LNCAP (cell line): Measurements from ENCODE around the gene BHLHA9.

Experiments
- TF ChIP-seq, protein P1 (sequence below): fragments of 450-650 bp; IDR thresholded peaks from 2 replicates; pipeline ENCODE4 v1.5.1; 2017; ENCODE audit warnings: mild to moderate bottlenecking

The BHLHA9 gene

DNA sequence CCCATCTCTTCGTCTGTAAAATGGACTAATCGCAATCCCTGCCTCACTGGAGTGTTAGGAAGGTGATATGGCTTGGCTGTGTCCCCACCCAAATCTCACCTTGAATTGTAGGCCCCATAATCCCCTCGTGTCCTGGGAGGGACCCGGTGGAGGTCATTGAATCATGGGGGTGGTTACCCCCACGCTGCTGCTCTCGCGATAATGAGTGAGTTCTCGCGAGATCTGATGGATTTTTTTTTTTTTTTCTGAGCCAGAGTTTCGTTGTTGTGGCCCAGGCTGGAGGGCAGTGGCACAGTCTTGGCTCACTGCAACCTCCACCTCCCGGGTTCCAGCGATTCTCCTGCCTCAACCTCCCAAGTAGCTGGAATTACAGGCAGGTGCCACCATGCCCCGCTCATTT, 20.4 kb downstream of the BHLHA9 start:
- TF ChIP-seq, protein P1, sequence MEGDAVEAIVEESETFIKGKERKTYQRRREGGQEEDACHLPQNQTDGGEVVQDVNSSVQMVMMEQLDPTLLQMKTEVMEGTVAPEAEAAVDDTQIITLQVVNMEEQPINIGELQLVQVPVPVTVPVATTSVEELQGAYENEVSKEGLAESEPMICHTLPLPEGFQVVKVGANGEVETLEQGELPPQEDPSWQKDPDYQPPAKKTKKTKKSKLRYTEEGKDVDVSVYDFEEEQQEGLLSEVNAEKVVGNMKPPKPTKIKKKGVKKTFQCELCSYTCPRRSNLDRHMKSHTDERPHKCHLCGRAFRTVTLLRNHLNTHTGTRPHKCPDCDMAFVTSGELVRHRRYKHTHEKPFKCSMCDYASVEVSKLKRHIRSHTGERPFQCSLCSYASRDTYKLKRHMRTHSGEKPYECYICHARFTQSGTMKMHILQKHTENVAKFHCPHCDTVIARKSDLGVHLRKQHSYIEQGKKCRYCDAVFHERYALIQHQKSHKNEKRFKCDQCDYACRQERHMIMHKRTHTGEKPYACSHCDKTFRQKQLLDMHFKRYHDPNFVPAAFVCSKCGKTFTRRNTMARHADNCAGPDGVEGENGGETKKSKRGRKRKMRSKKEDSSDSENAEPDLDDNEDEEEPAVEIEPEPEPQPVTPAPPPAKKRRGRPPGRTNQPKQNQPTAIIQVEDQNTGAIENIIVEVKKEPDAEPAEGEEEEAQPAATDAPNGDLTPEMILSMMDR, result no peak

DNA sequence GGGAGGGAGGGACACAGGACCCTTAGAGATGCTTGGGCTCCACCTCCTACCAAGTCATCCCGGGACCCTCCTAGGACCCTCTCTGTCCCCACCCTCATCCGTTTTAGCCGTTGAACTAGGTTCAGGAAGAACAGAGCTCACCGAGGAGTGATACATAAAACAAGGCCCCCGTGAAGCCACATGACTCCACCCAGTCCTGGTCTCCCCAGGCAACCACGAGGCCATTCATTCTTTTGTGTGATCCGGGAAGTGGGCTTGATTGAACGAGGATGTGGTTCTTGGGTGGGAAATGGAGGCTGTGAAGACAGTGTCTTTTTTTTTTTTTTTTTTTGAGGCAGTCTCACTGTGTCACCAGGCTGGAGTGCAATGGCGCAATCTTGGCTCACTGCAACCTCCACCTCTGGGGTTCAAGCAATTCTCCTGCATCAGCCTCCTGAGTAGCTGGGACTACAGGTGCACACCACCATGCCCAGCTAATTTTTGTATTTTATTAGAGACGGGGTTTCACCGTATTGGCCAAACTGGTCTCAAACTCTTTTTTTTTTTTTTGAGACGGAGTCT, 24.0 kb downstream of the BHLHA9 start:
- TF ChIP-seq, protein P1, result no peak

DNA sequence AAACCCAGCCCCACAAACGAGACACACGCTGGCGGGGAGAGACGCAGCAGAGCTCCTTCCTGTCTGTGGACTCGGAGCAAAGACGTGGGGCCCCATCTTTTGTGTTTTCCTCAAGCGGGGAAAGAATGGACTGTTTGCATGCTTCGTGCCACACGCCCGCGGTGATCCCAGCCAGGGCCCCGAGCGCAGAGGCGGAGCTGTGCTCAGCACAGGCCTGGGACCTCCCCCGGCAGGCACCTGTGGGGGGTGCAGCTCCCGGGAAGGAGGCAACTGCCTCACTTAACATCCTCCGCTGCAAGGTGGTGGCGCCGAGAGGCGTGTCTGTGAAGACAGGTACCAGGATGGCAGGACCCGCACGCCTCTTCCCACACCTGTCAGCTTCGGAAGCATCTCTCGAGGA, 28.4 kb downstream of the BHLHA9 start:
- TF ChIP-seq, protein P1, result no peak

DNA sequence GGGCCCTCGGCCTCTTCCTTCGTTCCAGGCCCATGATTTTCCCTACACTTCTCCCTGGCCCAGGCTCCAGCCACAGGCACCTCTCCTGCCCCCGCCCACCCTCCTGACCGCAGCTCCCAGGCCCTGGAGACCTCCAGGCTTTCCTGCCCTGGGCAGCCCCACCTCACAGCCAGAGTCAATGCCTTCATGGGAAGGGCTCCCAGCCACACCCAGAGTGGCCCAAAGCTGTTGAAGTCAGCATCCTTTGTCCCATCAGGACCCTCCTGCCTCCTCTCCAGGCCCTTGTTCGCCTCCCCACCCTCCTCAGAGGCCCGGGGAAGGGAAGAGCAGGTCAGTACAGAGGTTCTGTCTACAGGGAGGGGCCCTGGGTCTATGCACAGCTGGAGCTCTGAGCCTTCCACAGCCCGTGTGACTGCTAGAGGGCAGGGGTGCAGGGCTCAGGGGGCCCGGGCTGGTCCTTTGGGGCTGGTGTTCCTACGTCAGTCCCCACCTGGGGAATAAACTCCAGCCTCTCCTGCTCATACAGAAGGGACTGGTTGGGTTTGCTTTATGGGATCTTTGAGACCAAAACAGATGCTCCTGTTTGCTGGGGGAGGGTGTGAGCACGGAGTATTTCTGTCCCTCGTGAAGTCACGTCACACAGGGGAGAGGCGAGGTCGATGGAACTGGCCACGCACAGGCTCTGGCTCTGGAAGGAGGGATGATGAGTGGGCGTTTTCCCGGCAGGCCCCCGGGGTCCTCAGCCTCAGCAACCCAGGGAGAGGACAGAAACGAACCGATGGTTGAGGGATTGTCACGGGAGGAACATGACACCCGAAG, 29.5 kb downstream of the BHLHA9 start:
- TF ChIP-seq, protein P1, result no peak

DNA sequence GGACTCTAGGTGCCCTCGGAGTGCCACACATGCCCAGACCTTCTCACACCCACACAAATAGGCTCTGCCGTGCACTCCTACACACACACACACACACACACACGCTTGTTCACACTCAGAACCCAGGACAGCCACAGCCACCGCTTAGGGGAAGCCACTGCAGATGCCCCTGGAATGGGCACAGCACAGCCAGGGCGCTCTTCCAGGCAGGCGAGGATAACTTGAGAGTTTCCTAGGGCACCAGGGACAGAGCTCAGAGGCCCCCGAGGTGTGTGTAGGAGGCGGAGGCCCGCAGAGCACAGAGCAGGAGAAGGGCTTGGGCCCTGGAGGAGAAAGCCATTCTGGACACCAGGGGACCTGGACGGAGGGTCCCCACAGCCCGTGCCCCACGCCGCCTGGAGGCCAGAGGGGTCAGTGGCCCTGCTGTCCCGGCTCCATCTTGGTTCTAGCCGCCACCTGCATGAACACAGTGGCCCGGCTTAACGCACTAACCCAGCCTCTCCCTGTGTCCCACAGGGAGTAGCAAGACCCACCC, 30.2 kb downstream of the BHLHA9 start:
- TF ChIP-seq, protein P1, result no peak

DNA sequence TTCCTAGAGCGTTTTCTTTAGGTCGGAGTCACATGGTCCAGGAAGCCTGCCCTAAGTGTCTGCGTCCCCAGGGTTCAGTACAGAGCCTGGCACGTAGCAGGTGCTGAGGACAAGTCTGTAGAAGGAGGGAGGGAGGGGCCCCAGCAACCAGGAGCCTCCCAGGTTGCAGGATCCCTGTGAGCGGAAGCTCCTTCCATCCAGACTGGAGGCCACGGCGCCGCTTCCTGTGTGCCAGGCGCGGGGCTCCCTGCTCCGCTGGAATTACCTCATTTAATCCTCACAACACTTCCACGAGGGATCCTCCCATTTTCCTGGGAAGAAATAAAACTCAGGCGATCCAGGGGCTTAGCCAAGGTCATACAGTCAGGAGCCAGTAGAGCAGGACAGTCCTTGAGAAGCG, 31.3 kb downstream of the BHLHA9 start:
- TF ChIP-seq, protein P1, result no peak

DNA sequence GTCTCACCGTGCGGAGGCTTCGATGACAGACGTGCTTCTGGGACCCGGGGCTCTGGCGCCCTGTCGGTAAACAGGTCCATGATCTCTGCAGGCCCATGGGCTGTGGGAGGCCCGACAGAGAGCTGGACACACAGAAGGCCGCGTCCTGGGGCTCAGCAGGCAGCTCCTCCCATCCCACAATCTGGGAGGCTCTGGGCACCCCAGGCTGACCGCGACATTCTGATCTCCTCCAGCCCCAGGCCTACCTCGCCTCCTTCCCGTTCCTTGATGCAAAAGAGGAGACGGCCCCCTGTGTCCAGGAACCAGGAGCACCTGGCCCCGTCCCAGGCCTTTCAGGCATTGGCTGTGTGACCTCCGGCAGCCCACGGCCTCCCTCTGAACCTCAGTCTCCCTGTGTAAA, 32.5 kb downstream of the BHLHA9 start:
- TF ChIP-seq, protein P1, result no peak
